GM12878 (cell line): ENCODE results near the gene AK8. TPM values are rescaled to one million over a fixed set of nuclear protein-coding genes. Genes with fewer than 3 reads are reported as not detected.

Experiments
- ATAC-seq: fragments of 200-7000 bp; cut with Tn5 transposase; 3 replicates; pipeline ENCODE4 v1.9.1; 2020; ENCODE audit warnings: mild to moderate bottlenecking, moderate library complexity
- BruUV-seq: library from RNA; stranded (reverse); fragments of 400-500 nt; replicated peaks from 2 replicates; lab custom pipeline; 2021; lab: Mats Ljungman, UMichigan
- CTCF ChIA-PET: fragments of 300-600 bp; sonication (Branson Sonifier 250); formaldehyde crosslinking; extraction: SDS; loops from one replicate; lab custom pipeline; 2021; ENCODE audit warnings: inconsistent platforms; lab: Yijun Ruan, JAX
- POLR2A ChIA-PET: fragments of 350-600 bp; formaldehyde crosslinking; extraction: SDS; loops from one replicate; lab custom pipeline; 2021; ENCODE audit warnings: inconsistent platforms; lab: Charles Lee
- RAD21 ChIA-PET: fragments of 300-600 bp; sonication (Branson Sonifier 250); formaldehyde crosslinking; loops from one replicate; lab custom pipeline; 2023; ENCODE audit warnings: antibody characterized with exemption; ENCODE audit not compliant: unreplicated experiment; lab: Charles Lee
- SMC1A ChIA-PET: fragments of 300-600 bp; sonication (Branson Sonifier 250); formaldehyde crosslinking; loops from one replicate; lab custom pipeline; 2023; ENCODE audit not compliant: unreplicated experiment, uncharacterized antibody; lab: Charles Lee
- DNase-seq: peaks from one replicate; pipeline ENCODE4 v3.0.0-alpha.2; 2011; ENCODE audit warnings: low read depth, low spot score
- FAIRE-seq: peaks from 3 replicates; lab custom pipeline; 2011; peaks lifted over from hg19 to GRCh38; lab: Jason Lieb, UNC
- H2AFZ ChIP-seq: 2 replicates; pipeline ENCODE4 v1.6.0; 2011; ENCODE audit warnings: low read depth, low read length, control low read depth; ENCODE audit not compliant: control insufficient read depth
- H3K27ac ChIP-seq: 2 replicates; pipeline ENCODE4 v1.5.1; 2011; ENCODE audit warnings: control low read depth; ENCODE audit not compliant: control insufficient read depth, insufficient read depth
- H3K27me3 ChIP-seq, 2 experiments: replicated peaks in 1 of 2; 2 replicates each; pipeline versions ENCODE4 v1.6.0 to v1.6.1; 2011; ENCODE audit warnings: low read length in 1 of 2; ENCODE audit not compliant: control insufficient read depth in 2 of 2, insufficient read depth in 2 of 2
- H3K36me3 ChIP-seq, 2 experiments: 2 replicates each; pipeline ENCODE4 v1.5.1; 2011; ENCODE audit warnings: low read length in 1 of 2; ENCODE audit not compliant: control insufficient read depth in 2 of 2, insufficient read depth in 2 of 2
- H3K4me1 ChIP-seq: 2 replicates; pipeline ENCODE4 v1.6.1; 2011; ENCODE audit warnings: mild to moderate bottlenecking, low read length, moderate library complexity, mixed read lengths; ENCODE audit not compliant: control insufficient read depth, insufficient read depth
- H3K4me2 ChIP-seq: 2 replicates; pipeline ENCODE4 v1.6.0; 2011; ENCODE audit warnings: control low read depth; ENCODE audit not compliant: control insufficient read depth, insufficient read depth
- H3K4me3 ChIP-seq: fragments of 200-600 bp; sonication (generic); 2 replicates; pipeline ENCODE4 v1.5.1; 2016
- H3K79me2 ChIP-seq: 2 replicates; pipeline ENCODE4 v1.6.0; 2011; ENCODE audit warnings: low read length; ENCODE audit not compliant: control insufficient read depth, insufficient read depth
- H3K9ac ChIP-seq: 2 replicates; pipeline ENCODE4 v1.8.0; 2011; ENCODE audit warnings: low read length, control low read depth, mixed read lengths; ENCODE audit not compliant: control insufficient read depth, insufficient read depth
- H3K9me3 ChIP-seq: replicated peaks from 3 replicates; pipeline ENCODE4 v1.5.1; 2011; ENCODE audit warnings: mild to moderate bottlenecking, low read length; ENCODE audit not compliant: control insufficient read depth, insufficient read depth
- H4K20me1 ChIP-seq: 2 replicates; pipeline ENCODE4 v1.6.0; 2011; ENCODE audit not compliant: control insufficient read depth, insufficient read depth
- BMI1 ChIP-seq: fragments of 450-650 bp; IDR thresholded peaks from 2 replicates; pipeline ENCODE4 v1.6.1; 2016; ENCODE audit warnings: mild to moderate bottlenecking, moderate library complexity, borderline replicate concordance
- EGR1 ChIP-seq, 2 experiments: IDR thresholded peaks; 1 replicate in 1 of 2; 2 replicates in 1 of 2; pipeline ENCODE4 v1.6.1; 2011 to 2012; ENCODE audit warnings: low read depth in 2 of 2, low read length in 2 of 2, borderline replicate concordance in 1 of 2, mild to moderate bottlenecking in 1 of 2, moderate library complexity in 1 of 2
- JUNB ChIP-seq: IDR thresholded peaks from 2 replicates; pipeline ENCODE4 v1.6.1; 2016; ENCODE audit warnings: antibody characterized with exemption, mild to moderate bottlenecking
- KDM1A ChIP-seq: fragments of 200-600 bp; sonication (generic); IDR thresholded peaks from 2 replicates; pipeline ENCODE4 v1.6.1; 2016; ENCODE audit warnings: borderline replicate concordance
- MEF2A ChIP-seq: IDR thresholded peaks from 2 replicates; pipeline ENCODE4 v1.6.1; 2011; ENCODE audit warnings: low read depth, mild to moderate bottlenecking, low read length, moderate library complexity; ENCODE audit not compliant: insufficient read depth
- NR2F1 ChIP-seq: fragments of 450-650 bp; conservative IDR thresholded peaks from 2 replicates; pipeline ENCODE4 v1.6.1; 2017; ENCODE audit warnings: mild to moderate bottlenecking
- NRF1 ChIP-seq: conservative IDR thresholded peaks from 2 replicates; pipeline ENCODE4 v1.6.1; 2011; ENCODE audit warnings: mild to moderate bottlenecking, low read depth, low read length, improper control_type of control experiment
- POLR2A ChIP-seq: IDR thresholded peaks from 2 replicates; pipeline ENCODE4 v1.6.1; 2011; ENCODE audit warnings: low read depth, mild to moderate bottlenecking, low read length
- SP1 ChIP-seq: IDR thresholded peaks from one replicate; pipeline ENCODE4 v1.6.1; 2011; ENCODE audit warnings: low read depth, low read length
- SPI1 ChIP-seq: IDR thresholded peaks from 2 replicates; pipeline ENCODE4 v1.6.1; 2011; ENCODE audit warnings: low read depth, mild to moderate bottlenecking, low read length, moderate library complexity, borderline replicate concordance; ENCODE audit not compliant: insufficient read depth
- YY1 ChIP-seq: IDR thresholded peaks from 2 replicates; pipeline ENCODE4 v1.6.1; 2011; ENCODE audit warnings: low read depth, mild to moderate bottlenecking, low read length
- ZBTB4 ChIP-seq: fragments of 450-650 bp; formaldehyde crosslinking; IDR thresholded peaks from 2 replicates; pipeline ENCODE4 v1.4.0; 2022; ENCODE audit warnings: mild to moderate bottlenecking, moderate library complexity
- ZNF207 ChIP-seq: fragments of 450-650 bp; IDR thresholded peaks from 2 replicates; pipeline ENCODE4 v1.6.1; 2014; ENCODE audit warnings: antibody characterized with exemption, mild to moderate bottlenecking, borderline replicate concordance
- ZNF592 ChIP-seq: fragments of 450-650 bp; IDR thresholded peaks from 2 replicates; pipeline ENCODE4 v1.6.1; 2017; ENCODE audit warnings: mild to moderate bottlenecking, moderate library complexity
- WGBS: methylation state at CpG from one replicate; pipeline ENCODE4 v1.1.6; 2016; ENCODE audit warnings: low lambda C conversion rate; ENCODE audit not compliant: insufficient replicate concordance, insufficient coverage; ENCODE audit errors: missing lambda C conversion rate; 5-methylcytosine and 5-hydroxymethylcytosine counted together
- in situ Hi-C: fragments of 300-500 bp; cut with MboI; formaldehyde crosslinking; loops from 9 replicates; pipeline ENCODE4 v1.14.3; 2018; ENCODE audit warnings: mixed read lengths
- intact Hi-C: fragments of 100-400 bp; cut with micrococcal nuclease; formaldehyde crosslinking; loops from one replicate; pipeline ENCODE4 v1.14.2; 2022; ENCODE audit not compliant: unreplicated experiment
- polyA plus RNA-seq, 11 experiments: library from polyadenylated mRNA; depleted of rRNA in 4 of 11; unstranded in 6 of 11; stranded (reverse) in 5 of 11; fragments of >200 nt; fragmentation: Nextera tagmentation in 4 of 11; fragmentation: Illumina TruSeq in 1 of 11; extraction: Ambion mirVana in 4 of 11; extraction: Trizol in 1 of 11; gene quantifications; 1 replicate in 1 of 11; 2 replicates in 10 of 11; pipeline versions ENCODE4 v1.2.1 to v1.2.3, GENCODE V29; 2011 to 2016; ENCODE audit warnings: inconsistent platforms in 2 of 11, missing spikeins in 2 of 11, low read depth in 1 of 11
- total RNA-seq, 4 experiments: library from RNA; depleted of rRNA in 3 of 4; stranded (reverse); fragments of >200 nt in 3 of 4; fragmentation: Illumina TruSeq in 1 of 4; extraction: Trizol in 1 of 4; gene quantifications; 2 replicates each; pipeline versions ENCODE4 v1.2.1 to v1.2.3, GENCODE V29; 2013 to 2021

AK8 gene
- total and polyA plus RNA-seq, 10 of the 15 experiments (the other 5 are each of a cell fraction or from before 2014, with no cell fraction given): 0.03 to 0.12 (median 0.06) TPM; not detected in 5

GRCh38 chr9:132776891-132777290 is 101.2 kb downstream of the AK8 start:
- H4K20me1 ChIP-seq: no peaks in the 10 kb centered on the region
- BruUV-seq: no TSS peak
- TF ChIP-seq SPI1 (no peak), POLR2A (no peak), EGR1 (IDR thresholded peaks at IDR 0.05; ENCODE audit: borderline replicate concordance in 1 of 2, low read depth in 2 of 2, low read length in 2 of 2) (no peak), ZNF592 (no peak), ZBTB4 (CRISPR knock-in tag) (no peak), BMI1 (no peak), KDM1A (no peak), NR2F1 (no peak), MEF2A (no peak), NRF1 (no peak), JUNB (no peak), SP1 (no peak), ZNF207 (no peak), YY1 (no peak)
- WGBS: 69% methylated on average over 6 of the region's 6 CpGs
- SMC1A ChIA-PET: interaction anchor here (1.4 kb wide), 1 partner anchor 19 kb away, joined by 3 read pairs; no protein-coding TSS in a partner anchor
- no peak overlapping the region for H3K9ac ChIP-seq
- RAD21 ChIA-PET: no interaction called here
- H3K27me3 ChIP-seq: no peaks in the 10 kb centered on the region
- intact Hi-C loops: no loop called here
- H3K4me3 ChIP-seq: no peak overlapping the region
- H2AFZ ChIP-seq: no peak overlapping the region
- in situ Hi-C loops: no loop called here
- H3K36me3 ChIP-seq: no peaks in the 10 kb centered on the region
- no peak for FAIRE-seq
- no peak for DNase-seq
- POLR2A ChIA-PET: no interaction called here
- H3K9me3 ChIP-seq: no peaks in the 10 kb centered on the region; the same call in 2 of the 3 replicates
- H3K79me2 ChIP-seq: no peaks in the 10 kb centered on the region
- CTCF ChIA-PET: no interaction called here
- no peak overlapping the region for H3K4me2 ChIP-seq
- no peak overlapping the region for H3K27ac ChIP-seq
- no peaks in the 10 kb centered on the region for H3K4me1 ChIP-seq
- ATAC-seq: no peak
